ENCODE measurements around the gene RAB31.
A peak's percentile ranks its signal among the peaks of the same experiment; 100 is the strongest.

The RAB31 gene

DNA sequence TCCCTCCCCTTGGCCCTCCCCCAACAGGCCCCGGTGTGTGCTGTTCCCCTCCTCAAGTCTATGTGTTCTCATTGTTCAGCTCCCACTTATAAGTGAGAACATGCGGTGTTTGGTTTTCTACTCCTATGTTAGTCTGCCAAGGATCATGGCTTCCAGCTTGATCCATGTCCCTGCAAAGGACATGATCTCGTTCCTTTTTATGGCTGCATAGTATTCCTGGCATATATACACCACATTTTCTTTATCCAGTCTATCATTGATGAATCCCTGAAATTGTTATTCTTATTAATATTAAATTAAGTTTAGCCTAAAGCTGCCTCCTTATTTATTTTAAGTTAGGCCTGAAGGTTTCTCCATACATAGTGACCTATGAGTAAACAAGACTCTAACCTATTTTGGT, 18.8 kb upstream of the RAB31 start:
- intact Hi-C loops (cut with DNase I) = loop anchor here (10.0 kb wide), 2 partner anchors 226 to 266 kb away; partner anchors contain the start of gene VAPA
- no peak for DNase-seq

DNA sequence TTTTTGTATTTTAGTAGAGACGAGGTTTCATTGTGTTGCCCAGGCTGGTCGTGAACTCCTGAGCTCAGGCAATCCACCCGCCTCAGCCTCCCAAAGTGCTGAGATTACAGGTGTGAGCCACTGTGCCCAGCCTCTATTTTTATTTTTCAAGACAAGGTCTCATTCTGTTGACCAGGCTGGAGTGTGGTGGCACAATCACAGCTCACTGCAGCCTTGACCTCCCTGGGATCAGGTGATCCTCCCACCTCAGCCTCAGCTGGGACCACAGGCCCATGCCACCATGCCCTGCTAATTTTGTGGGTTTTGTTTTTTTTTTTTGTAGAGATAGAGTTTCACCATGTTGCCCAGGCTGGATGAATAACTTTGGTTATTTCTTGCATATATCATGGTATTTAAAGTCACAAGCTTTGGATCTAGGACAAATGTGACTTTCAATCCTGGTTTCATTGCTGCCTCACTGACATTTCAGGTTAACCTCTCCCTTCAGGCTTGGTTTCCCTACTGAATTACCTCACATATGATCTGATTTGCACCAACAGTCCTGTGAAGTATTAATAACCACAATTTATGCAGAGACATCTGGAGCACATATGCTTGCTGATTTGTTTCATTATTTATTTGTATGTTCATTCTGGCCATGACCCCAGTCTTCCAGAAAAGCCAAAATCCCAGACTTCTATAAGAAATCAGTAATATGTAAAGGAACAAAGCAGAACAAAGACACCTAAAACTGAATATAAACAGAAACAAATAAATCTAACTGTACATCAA, 17.5 kb upstream of the RAB31 start:
- no peak for DNase-seq
- intact Hi-C loops (cut with DNase I) = no loop called here

DNA sequence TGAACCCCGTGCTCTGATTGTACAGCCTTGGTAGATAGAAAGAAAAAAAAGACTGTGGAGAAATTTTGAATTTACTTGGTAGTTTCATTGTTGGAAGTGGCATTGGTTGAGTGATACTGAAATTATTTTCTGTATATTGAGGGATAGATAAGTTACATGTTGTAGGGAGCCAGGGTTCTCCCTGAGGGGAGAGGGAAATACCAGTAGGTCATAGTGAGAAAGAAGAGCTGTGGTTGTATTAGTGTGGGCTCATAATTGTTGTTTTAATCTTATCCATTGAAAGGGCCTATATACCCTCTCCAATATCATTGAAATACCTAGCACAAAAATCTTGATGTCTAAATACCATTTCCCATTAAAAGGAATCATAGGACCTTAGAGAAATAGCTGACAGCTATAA, 16.9 kb upstream of the RAB31 start:
- no peak for DNase-seq
- intact Hi-C loops (cut with DNase I) = no loop called here

DNA sequence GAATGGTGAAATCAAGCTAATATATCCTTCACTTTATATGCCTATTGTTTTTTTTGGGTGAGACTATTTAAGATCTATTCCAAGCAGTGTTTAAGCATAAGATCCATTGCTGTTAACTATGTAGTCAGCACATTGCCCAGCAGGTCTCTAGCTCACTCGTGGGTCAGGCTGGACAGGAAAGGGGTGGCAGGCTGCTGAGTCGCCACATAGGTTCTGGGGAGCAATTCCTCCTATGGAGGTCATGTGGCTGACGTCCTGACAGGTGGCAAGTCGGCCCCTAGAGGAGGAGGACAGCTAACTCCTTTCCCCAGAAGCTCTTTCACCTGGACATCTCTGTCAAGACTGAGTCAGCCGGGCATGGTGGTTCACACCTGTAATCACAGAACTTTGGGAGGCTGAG, 13.9 kb upstream of the RAB31 start:
- intact Hi-C loops (cut with DNase I) = no loop called here
- no peak for DNase-seq

DNA sequence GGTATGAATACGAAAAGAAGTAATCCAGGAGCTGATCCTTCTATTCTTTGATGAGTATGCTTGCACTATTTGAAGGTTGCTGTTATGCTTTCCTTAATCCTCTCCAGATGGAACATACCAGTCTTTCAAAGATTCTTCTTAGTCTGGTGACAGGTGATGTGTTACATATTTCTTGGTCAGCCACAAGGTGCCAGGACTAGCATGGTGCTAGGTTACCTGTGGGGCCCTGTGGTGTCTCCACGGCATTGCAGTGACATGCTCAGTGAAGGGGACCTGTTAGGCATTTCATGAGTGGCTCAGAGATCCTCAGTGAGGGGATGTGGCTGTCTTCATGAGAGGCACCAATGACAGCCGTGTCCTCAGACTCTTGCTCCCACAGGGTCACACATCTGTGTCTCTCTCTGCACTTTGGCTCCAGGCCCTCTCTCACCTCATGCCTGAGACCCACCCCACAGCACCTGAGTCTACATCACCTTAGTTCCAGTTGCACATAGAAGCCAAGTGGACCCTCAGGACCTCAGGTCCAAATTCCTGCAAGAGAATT, 13.1 kb upstream of the RAB31 start:
- intact Hi-C loops (cut with DNase I) = no loop called here
- DNase-seq = no peak

DNA sequence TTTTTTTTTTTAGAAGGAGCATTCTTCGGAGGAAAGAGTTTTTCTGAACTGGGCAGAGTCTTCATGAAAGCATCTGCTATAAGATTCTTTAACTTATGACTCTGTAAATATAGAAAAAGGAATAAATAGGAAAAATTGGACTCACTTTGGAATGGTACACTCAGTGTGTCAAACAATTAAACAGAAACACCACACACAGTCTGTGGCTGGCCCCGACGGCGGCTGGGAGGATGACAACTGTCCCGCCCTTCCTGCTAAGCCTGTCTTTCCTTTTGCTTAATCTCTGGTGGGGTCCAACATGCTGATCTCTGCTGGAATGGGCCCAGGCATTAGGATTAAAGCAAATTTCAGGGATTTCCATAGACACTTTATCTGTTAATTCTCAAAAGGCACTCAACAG, 12.5 kb upstream of the RAB31 start:
- no peak for DNase-seq
- intact Hi-C loops (cut with DNase I) = no loop called here

DNA sequence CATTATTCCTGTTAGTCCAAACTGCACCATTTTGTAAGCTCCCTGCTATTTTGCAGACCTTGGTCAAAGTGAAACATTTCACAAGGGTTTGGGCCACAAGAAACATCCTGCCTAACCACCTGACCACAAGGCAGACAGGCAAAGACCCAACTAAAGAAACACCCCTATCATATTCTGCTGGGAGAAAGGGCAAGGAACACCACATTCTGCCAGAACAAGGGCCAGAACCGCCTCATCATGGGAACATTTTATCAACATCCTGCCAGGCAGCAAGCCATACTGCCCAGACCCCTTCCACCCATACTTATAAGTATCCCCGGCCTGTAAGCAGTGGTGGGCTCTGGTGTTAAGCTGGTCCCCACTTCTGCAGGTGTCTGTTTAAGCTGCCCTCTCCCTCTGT, 12.0 kb upstream of the RAB31 start:
- intact Hi-C loops (cut with DNase I) = no loop called here

DNA sequence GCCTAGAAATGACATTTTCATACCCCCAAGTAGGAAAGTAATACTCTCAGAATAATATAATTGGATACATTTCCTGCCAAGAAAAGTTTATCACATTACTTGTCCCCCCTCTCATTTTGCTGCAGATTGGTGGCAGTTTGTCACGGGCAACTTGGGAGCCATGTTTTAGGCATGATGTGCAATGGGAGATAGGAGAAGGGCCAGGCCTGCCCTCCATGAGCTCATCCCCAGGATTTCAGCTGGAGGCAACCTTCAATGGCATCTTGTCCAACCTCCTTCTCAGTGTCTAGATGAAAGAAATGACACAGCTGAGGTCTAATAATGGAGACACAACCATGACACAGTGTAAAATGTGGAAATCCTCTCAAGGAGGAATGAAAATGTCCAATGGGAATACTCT, 11.4 kb upstream of the RAB31 start:
- intact Hi-C loops (cut with DNase I) = no loop called here
- DNase-seq = no peak

More for the DNA sequence above, 12.0 kb upstream of the RAB31 start:
- no peak for DNase-seq

DNA sequence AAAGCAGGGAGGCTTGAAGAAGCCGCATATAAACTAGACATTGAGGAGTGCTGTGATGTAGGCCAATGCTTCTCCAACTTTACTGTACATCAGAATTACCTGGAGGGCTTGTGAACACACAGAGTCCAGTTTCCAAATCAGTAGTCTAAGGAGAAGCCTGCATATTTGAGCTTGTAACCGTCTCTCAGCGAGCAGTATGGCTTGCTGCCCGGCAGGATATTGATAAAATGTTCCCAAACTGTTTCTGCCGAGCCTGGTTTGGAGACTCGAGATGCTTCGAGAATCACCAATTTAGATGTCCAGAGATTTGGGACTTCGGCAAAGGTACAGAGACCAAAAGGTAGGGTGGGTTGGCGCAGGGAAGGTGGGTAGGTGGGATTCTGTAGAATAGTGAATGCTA, 11.0 kb upstream of the RAB31 start:
- no peak for DNase-seq
- intact Hi-C loops (cut with DNase I) = no loop called here

DNA sequence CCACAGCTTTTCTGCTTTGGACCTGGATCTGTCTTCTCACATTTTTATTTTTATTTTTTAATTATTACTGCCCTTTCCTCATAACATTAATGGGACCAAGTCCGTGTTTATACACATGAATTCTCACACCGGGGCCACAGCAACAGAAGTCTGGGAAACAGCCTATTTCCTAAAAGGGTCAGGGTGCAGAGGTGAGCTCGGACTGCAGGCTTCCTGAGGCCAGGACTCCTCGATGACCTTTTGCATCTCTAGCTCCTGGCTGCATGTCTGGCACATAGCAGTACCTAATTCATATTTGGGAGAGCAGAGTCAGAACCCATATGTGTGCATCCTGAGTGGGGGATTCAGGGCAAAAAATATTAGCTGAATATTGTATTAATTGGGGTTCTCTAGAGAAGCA, 9.6 kb upstream of the RAB31 start:
- DNase-seq = no peak
- intact Hi-C loops (cut with DNase I) = no loop called here

DNA sequence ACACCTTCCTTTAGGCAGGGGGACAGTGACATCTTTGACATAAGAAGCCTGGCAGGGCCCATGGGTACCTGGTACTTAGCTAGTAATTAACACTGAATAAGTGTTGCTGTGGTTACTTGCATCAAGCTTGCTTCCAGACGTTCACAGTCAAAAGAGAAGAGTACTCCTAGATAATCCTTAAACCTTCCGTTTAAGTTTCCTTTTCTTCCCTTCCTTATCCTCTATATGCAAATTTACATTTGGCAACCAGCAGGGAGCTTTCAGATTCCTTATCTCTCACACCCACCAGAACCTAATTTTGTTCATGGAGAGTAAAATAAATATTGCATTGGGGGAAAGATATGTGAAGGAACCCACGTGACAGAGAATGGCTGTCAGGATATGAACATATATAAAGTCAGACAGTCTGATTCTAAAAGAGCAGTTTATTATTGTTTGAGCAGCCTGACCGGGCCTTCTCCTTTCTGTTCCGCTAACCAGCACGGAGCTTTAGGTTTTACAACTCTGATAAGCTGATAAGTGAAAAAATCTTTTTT, 7.8 kb upstream of the RAB31 start:
- DNase-seq = no peak
- intact Hi-C loops (cut with DNase I) = no loop called here

DNA sequence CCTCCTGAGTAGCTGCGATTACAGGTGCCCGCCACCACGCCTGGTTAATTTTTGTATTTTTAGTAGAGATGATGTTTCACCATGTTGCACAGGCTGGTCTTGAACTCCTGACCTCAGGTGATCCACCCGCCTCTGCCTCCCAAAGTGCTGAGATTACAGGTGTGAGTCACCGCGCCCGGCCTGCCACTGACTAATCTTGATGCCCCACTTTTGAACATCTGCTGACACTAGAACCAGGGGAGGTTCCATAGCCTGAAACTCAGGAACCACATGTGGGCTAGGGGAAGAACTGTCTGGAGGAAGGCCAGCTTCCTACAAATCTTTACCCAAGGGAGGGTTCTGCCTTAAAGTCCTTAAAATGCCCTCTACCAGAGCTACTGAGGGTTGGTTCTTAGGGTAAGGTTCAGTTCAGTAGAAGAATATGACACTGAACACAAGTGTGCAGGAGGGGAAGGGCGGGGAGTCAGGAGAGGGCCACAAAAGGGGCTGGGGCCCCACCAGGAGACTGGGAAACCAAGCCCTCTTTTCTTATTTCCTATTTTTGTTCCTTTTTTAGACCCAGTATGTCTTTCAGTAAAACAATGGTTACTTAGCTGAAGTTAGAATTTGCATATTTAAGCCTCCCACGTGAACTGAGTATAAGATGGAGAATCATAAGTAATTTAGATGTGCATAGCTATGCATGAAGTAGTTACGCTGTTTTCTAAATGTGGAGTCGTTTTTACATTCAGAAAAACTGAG, 6.3 kb upstream of the RAB31 start:
- intact Hi-C loops (cut with DNase I) = no loop called here
- DNase-seq = no peak

DNA sequence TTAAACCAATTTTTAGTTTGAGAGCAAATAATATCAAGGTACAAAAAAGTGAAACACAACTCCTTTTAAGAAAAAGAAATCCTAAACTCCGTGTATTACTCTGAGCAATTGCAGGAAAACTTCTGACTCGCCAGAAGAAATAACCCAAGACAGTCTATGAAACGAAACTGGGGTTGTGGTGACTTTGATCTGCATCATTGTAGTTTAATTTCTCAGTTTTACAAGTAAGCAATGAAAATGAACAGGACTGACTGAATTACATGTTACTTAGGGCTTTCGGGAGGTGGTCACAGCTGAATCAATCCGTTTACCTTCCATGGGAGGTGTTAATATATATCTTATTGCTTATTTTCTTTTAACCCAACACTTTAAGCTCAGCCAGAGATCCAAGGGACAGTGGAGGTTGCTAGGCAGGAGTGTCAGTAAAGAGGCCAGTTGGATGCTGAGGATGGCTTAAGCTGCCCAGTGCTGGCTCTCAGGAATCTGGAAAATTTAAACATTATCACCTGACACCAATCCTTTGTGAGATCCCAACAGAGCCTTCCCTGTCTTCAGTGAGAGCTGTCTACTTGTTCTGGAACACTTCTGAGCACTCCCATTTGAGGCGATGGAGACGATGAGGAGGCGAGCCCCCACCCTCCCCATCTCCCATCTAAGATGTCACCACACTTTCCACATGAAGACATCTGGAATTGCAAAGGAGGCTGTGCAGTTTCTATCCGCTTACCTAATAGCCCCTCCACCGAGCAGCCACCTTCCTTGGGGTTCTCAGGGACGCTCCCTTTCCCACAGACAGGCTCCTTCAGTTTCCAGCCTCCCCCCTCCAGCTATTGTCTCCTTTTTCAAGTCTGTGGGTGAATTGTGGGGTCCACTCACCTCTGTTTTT, 3.6 kb upstream of the RAB31 start:
- intact Hi-C loops (cut with DNase I) = no loop called here
- DNase-seq = no peak

DNA sequence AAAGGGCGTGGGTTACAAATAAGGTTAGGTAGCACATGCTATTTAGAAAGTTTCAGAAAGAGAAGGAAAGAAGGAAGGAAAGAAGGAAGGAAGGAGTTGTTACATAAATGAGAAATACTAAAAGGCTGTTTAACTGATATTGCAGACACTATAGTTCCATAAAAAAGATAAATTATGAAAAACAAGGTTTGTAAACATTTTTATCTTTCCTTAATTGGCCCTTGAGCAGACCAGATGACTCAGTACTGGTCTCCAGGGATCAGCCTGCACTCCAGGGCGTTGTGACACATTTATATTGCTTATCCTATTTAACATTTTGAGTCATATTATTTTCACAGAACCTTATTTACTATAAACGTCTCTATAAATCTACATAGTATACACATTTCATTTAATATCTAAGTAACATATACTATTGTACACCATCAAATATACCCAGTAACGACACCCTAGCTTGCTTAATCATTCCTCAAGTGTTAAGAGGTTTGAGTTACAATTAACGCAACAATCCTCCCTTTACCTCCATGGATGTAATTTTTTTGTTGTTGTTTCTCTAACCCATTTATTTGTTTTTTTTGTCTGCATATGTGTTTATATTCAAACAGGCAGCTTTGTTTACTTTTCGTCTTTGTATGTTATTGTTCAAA, 2.8 kb upstream of the RAB31 start:
- intact Hi-C loops (cut with DNase I) = no loop called here
- DNase-seq = no peak

DNA sequence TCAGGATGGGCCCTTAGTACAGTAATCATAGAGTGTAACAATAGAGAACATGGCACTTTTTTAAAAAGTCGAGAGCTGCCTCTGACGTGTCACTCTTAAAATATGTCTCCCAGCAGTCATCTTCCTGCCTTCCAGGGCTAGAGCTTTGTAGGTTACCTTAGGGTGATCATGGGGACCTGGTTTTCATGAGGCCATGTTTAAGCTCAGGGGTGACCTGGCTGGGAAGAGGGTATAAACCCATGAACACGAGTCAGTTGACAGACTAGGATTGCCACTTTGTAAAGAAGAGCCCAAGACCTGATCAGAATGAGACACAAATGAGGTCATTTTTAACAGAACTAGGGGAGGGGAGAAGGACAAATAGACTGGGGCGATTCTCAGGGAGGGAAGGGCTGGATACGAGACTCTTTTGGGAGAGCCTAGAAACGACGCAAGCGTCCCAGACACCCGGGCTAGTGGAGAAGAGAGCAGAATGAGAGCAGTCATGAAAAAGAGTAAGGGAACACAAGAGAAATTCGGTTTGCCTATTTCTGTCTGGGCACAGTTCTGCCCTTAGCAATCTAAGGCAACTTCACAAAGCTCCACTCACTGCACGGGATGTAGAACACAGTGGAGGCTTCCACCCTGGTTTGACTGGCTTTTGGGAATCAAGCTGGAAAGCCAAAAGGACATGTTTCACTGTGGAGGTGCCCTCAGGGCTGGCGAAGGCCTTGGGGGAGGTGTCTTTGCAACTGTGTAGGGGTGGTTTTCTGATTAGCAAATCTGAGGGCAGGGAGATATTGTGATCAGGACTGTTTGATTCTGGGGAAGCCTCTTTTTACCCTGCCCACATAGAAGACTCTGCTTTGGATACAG, 1.8 kb upstream of the RAB31 start:
- intact Hi-C loops (cut with DNase I) = no loop called here
- peak in 1 of 10 donors; percentile 43 for DNase-seq

DNA sequence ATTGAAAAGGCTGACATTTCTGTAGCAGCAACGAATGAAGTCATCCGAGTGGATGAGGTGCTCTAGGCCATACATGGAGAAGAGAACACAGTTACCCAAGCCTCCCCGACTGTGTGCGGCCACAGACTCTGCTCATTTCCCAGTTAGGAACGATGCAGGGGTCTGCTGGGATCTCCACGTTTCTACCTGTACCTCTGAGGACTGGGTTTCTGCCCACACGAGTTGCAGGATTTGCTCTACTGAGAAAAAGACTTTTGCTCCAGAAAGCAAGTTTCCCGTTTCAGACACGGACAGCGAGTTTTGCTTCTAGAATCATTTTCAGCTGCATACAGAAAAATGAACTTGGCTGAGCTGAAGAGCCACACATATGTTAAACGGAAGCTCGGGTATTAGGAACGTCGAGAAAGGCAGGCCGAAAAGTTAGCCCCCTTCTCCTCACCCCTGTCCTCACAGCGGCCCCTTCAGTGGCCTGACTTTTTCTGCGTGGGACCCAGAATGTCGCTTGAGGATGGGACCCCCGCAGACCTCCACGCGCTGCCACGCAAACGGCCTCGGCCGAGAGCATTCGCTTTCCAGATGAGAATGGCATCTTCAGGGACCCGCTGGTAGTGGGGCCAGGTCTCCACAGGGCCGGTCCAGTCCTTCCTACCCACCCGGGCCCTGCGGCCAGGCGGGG, 582 bp upstream of the RAB31 start:
- peak in 2 of 10 donors; percentile 12 to 65 for DNase-seq
- intact Hi-C loops (cut with DNase I) = no loop called here

DNA sequence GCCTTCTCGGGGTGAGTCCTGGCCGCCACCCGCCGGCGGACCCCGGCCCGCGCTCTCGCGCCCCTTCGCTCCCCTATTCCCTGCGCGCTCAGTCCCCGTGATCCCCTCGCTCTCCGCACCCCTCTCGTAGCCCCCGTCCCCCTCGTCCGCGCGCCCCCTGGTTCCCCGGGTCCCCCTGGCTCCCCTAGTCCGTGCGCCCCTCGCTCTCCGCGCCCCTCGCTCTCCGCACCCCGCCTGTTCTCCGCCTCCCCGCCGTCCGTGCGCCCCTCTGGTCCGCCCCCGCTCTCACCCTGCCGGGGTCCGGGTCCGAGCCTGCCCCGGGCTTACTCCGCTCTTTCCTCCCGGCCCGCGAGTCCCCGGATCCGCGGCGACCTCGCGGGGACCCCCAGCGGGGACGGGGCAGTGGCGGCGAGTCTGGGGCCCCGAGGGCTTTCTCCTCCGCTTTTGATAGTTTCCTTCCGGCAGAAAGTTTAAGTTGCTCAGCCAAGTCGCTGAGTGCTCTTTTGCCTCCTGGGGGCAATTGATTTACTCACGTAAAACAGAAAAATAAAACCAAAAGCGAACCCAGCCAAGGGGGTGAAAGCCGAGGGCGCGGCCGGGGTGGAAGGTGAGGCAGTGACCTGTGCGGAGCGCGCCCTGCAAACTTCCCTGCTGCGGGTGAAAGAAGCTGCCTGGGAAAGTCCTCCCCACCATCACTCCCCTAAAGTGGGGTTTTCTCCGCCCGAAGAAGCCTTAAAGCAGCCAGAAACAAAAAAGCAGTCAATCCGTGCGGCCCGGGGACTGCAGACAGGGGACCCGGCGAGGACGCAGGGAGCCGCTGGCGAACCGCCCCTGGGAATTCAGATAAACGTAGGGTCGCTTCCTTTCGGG, 568 bp downstream of the RAB31 start:
- intact Hi-C loops (cut with DNase I) = no loop called here
- peak in 4 of 10 donors; percentile 16 to 76 (median 29) for DNase-seq
